ENCODE measurements around the gene OAT.

OAT gene

DNA sequence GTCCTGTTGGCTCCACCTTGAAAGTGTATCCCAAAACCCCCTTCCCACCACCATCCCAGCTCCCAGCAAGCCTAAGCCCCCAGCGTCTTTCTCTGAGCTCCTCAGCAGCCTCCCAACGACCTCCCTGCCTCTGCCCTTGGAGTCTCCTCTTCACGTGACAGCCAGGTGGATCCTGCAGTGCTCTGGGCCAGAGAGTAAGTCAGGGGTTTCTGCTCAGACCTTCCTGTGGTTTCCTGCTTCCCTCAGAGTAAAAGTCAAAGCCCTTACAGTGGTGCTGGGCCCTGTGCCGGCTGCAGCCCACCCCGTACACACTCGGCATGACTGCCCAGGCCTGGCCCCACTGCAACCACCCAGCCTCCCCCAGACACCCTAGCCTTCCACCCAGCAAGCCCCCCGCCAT is 51.9 kb downstream of the OAT start:
- TF ChIP-seq, protein P1, sequence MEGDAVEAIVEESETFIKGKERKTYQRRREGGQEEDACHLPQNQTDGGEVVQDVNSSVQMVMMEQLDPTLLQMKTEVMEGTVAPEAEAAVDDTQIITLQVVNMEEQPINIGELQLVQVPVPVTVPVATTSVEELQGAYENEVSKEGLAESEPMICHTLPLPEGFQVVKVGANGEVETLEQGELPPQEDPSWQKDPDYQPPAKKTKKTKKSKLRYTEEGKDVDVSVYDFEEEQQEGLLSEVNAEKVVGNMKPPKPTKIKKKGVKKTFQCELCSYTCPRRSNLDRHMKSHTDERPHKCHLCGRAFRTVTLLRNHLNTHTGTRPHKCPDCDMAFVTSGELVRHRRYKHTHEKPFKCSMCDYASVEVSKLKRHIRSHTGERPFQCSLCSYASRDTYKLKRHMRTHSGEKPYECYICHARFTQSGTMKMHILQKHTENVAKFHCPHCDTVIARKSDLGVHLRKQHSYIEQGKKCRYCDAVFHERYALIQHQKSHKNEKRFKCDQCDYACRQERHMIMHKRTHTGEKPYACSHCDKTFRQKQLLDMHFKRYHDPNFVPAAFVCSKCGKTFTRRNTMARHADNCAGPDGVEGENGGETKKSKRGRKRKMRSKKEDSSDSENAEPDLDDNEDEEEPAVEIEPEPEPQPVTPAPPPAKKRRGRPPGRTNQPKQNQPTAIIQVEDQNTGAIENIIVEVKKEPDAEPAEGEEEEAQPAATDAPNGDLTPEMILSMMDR (conservative IDR thresholded peaks at IDR 0.05; ENCODE audit: low read depth): no peak
- CTCF ChIA-PET: interaction anchor here (1.2 kb wide), 1 partner anchor 9 kb away, joined by 3 read pairs; no protein-coding TSS in a partner anchor
- no peak overlapping the region for H3K27ac ChIP-seq
- POLR2A ChIA-PET (ENCODE audit: low non-redundant PET): no interaction called here
- no peak for DNase-seq (ENCODE audit: low spot score)

DNA sequence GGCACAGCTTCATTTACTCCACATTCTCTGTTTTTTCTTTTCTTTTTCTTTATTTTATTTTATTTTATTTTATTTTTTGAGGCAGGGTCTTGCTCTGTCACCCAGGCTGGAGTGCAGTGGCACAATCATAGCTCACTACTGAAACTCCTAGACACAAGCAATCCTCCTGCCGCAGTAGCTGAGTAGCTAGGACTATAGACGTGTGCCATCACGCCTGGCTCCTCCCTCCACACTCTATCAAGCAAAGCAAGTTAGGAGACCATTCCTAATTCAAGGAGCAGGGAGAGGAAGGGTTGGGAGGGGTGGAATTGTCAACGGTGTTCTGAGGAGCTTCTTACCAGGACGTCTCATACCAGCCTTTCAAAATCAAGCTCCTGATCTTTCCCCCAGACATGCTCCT is 52.4 kb downstream of the OAT start:
- CTCF ChIA-PET: interaction anchor here (0.6 to 1.2 kb wide), 2 partner anchors 10 to 402 kb away, joined by 3 read pairs; no protein-coding TSS in a partner anchor
- H3K27ac ChIP-seq: no peak overlapping the region
- TF ChIP-seq, protein P1 (conservative IDR thresholded peaks at IDR 0.05; ENCODE audit: low read depth): no peak
- DNase-seq (ENCODE audit: low spot score): no peak
- POLR2A ChIA-PET (ENCODE audit: low non-redundant PET): no interaction called here

DNA sequence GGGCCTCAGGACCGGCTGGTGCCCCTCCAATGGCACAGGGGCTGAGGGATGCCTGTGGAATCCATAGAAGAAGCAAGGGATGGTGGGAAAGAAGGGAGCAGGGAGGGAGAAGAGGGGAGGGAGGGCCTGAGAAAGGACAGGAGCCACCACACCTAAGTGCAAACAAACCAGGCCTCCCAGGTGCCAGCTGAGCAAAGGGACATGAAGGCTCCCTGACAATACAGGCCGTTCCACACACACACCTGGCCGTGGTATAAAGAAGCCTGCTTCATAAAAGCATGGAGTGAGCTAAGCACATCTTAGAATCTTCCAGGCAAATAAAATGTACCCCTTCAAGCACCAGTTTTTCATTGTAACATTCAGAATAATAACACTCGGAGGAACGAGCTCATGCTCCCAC is 54.0 kb downstream of the OAT start:
- no peak overlapping the region for H3K27ac ChIP-seq
- TF ChIP-seq, protein P1 (conservative IDR thresholded peaks at IDR 0.05; ENCODE audit: low read depth): no peak
- no peak for DNase-seq (ENCODE audit: low spot score)
- ChIA-PET POLR2A (ENCODE audit: low non-redundant PET) (interaction anchor here (0.6 kb wide), 1 partner anchor 35 kb away, joined by 8 read pairs; no protein-coding TSS in a partner anchor), CTCF (interaction anchor here (1.2 kb wide), 1 partner anchor 16 kb away, joined by 5 read pairs; no protein-coding TSS in a partner anchor)

DNA sequence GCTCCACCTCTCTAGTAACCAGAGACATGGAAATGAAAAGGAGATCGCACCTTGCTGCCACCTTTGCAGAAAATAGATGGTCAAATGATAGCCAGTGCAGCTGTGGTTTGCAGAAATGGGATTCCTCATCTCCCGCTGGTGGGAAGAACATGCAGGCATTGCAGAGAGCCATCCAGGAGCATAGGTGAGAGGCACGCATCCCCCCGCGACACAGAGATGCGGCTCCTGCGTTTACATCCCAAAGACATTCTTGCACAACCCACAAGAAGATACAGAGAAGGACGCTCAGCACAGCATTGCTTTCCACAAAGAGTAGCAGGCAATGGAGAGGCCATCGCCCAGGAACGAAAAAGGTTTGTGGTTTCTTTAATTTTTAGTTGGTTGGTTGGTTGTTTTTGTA is 56.2 kb downstream of the OAT start:
- no peak overlapping the region for H3K27ac ChIP-seq
- ChIA-PET POLR2A (ENCODE audit: low non-redundant PET) (no interaction called here), CTCF (no interaction called here)
- TF ChIP-seq, protein P1 (conservative IDR thresholded peaks at IDR 0.05; ENCODE audit: low read depth): no peak
- DNase-seq (ENCODE audit: low spot score): no peak

DNA sequence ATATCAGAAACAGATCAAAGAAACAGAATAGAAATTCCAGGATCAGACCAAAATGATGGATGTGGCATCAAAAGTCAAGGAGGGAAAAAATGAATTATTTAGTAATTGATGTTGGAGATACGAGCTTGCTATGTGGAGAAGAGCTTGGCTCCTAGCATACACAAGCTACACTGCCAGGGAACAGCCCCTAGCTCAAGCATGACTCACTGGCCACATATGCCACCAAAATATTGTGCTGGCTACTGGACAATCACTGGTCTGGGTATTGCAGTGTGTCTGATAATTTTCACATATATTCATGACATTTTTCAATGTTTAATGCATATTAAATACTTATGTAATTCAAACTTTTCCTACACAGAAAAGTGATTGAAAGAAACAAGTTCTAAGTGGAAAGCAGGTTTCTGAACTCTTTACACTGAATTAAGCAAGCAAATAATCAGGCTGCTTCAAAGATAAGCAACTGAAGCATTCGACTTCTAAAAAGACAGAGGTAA is 59.3 kb downstream of the OAT start:
- H3K27ac ChIP-seq: no peak overlapping the region
- ChIA-PET POLR2A (ENCODE audit: low non-redundant PET) (no interaction called here), CTCF (interaction anchor here (0.7 kb wide), 1 partner anchor 283 kb away, joined by 3 read pairs; no protein-coding TSS in a partner anchor)
- DNase-seq (ENCODE audit: low spot score): no peak
- TF ChIP-seq, protein P1 (conservative IDR thresholded peaks at IDR 0.05; ENCODE audit: low read depth): no peak

DNA sequence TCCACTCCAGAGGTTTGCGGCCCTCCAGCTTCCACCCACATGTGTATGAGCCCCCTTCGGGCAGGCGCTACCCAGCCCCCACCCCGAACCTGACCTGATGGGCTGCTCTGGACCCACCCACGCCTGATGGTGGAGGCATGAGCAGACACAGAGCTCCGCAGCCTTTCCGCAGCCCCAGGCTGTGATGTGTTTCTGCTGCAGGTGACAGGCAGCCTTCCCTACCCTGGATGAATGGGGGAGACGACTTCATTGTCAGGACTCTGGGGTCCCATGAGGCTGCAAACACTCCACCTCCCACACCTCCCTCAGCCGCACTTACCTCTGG is 61.2 kb downstream of the OAT start:
- peak overlapping the region; percentile 83 for H3K27ac ChIP-seq
- no peak for DNase-seq (ENCODE audit: low spot score)
- CTCF ChIA-PET: interaction anchor here (0.7 kb wide), 1 partner anchor 9 kb away, joined by 3 read pairs; no protein-coding TSS in a partner anchor
- TF ChIP-seq, protein P1 (conservative IDR thresholded peaks at IDR 0.05; ENCODE audit: low read depth): no peak
- POLR2A ChIA-PET (ENCODE audit: low non-redundant PET): no interaction called here

All from RWPE1 (cell line).